NCI-H2107 (cell line): ENCODE results near the gene DYNLRB2.

ENCODE experiments used
- DNase-seq: peaks from one replicate; lab custom pipeline; 2025; lab: John Stamatoyannopoulos, UW

DYNLRB2 gene

DNA sequence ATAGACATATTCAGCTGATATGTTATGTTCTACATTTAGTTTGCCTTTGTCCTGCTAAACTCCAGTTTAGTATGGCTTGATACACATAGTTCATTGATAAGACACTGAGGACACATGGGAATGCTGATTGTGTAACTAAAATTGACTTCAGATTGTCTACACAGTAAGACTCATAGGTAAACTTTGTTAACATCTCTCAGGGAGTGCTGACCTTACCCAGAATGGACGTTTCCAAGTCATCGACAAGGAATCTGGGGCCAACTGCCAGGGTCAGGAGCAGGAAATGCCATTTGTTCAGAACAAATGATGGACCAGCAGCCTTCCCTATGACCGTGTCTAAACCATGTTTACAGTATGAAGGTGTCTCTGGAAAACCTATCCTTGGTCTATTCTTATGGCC, 58.7 kb downstream of the DYNLRB2 start:
- no peak for DNase-seq
